Measurements from ENCODE around the gene ATP2C2. TPM values are rescaled to one million over a fixed set of nuclear protein-coding genes. Genes with fewer than 3 reads are reported as not detected.

The ATP2C2 gene
- polyA plus RNA-seq, 1 of the 3 experiments (the other 2 are of a cell fraction) = 0.33 TPM

- Histone ChIP-seq H3K9me2 (no peaks in the 10 kb centered on the region), H4K20me1 (ENCODE audit: insufficient read depth) (no peaks in the 10 kb centered on the region), H3K79me2 (ENCODE audit: insufficient read depth) (no peaks in the 10 kb centered on the region), H3K36me3 (replicated peaks in 1 of 2; ENCODE audit: control insufficient read depth in 1 of 2, insufficient read depth in 2 of 2, low read length in 1 of 2) (peaks cover 1 to 7% of the 10 kb centered on the region in 2 experiments), H3K27me3 (ENCODE audit: insufficient read depth) (no peaks in the 10 kb centered on the region), H3K9me3 (no peaks in the 10 kb centered on the region), H2AFZ (ENCODE audit: low read depth) (no peak overlapping the region), H3K4me3 (ENCODE audit: low read depth in 2 of 2, low read length in 1 of 2) (no peak overlapping the region), H3K4me2 (no peak overlapping the region), H3K9ac (no peak overlapping the region), H3K27ac (ENCODE audit: low read depth in 2 of 2, low read length in 1 of 2) (no peak overlapping the region), H3F3A (replicated peaks; ENCODE audit: insufficient read depth) (no peaks in the 10 kb centered on the region), H3K4me1 (ENCODE audit: control insufficient read depth in 1 of 2, insufficient read depth in 2 of 2, low read depth in 1 of 2, low read length in 1 of 2) (no peaks in the 10 kb centered on the region; a peak in 1 of 4 replicates)
- no peak for TF ChIP-seq YY1 (IDR thresholded peaks at IDR 0.05; ENCODE audit: low read depth)
- no peak for TF ChIP-seq CTCF (IDR thresholded peaks at IDR 0.05)
- TF ChIP-seq TEAD4 (IDR thresholded peaks at IDR 0.05; ENCODE audit: borderline replicate concordance, insufficient read depth) = no peak
- TF ChIP-seq, protein P1, sequence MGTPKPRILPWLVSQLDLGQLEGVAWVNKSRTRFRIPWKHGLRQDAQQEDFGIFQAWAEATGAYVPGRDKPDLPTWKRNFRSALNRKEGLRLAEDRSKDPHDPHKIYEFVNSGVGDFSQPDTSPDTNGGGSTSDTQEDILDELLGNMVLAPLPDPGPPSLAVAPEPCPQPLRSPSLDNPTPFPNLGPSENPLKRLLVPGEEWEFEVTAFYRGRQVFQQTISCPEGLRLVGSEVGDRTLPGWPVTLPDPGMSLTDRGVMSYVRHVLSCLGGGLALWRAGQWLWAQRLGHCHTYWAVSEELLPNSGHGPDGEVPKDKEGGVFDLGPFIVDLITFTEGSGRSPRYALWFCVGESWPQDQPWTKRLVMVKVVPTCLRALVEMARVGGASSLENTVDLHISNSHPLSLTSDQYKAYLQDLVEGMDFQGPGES (IDR thresholded peaks at IDR 0.05; ENCODE audit: low read depth, low read length) = no peak
- no peak for TF ChIP-seq FOSL2 (IDR thresholded peaks at IDR 0.05; ENCODE audit: borderline replicate concordance, low read depth)
- no peak for TF ChIP-seq CHD2 (IDR thresholded peaks at IDR 0.05; ENCODE audit: low read length, partially characterized antibody)
- no peak for TF ChIP-seq TAF1 (IDR thresholded peaks at IDR 0.05; ENCODE audit: borderline replicate concordance, low read depth, low read length)
- TF ChIP-seq RFX5 (IDR thresholded peaks at IDR 0.05; ENCODE audit: low read length) = no peak
- no peak for TF ChIP-seq RAD21 (IDR thresholded peaks at IDR 0.05; ENCODE audit: low read length)
- TF ChIP-seq MXI1 (IDR thresholded peaks at IDR 0.05; ENCODE audit: low read depth, low read length) = no peak
- no peak for TF ChIP-seq FOXM1 (IDR thresholded peaks at IDR 0.05; ENCODE audit: low read depth)
- TF ChIP-seq MEF2A (IDR thresholded peaks at IDR 0.05; ENCODE audit: borderline replicate concordance, low read depth) = no peak
- DNase-seq = no peak
- ChIA-PET POLR2A (no interaction called here), CTCF (no interaction called here)
- WGBS (ENCODE audit: low lambda C conversion rate) = 86% methylated on average over 10 of the region's 14 CpGs
Observed at GRCh38 chr16:84459941-84460405, 91.6 kb downstream of the ATP2C2 start.

DNA sequence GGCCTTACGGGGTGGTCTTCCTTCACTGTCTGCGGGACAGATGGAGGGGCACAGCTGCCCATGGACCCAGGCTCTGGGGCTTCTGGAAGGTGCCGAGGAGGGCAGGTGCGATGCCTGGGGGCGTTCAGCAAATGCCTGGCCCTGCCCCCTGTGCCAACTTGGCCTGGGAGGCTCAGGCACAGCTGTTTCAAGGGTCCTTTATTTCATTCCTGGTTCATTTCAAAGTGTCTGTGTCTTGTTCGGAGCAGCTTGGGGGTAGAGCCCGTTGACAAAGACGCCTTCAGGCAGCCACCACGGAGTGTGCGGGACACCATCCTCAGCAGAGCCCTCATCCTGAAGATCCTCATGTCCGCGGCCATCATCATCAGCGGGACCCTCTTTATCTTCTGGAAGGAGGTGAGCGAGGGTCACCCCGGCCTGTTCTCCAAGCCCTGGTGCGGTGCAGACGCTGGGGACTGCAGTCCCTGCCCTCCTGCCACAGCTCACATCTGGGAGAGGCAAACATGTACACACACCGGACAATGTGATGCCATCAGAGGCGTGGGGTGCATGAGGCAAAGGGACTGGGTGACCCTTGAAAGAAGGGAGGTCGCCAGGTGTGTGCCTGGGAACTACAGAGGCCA lies 92.2 kb downstream of the ATP2C2 start:
- DNase-seq = no peak
- H3K79me2 ChIP-seq (ENCODE audit: insufficient read depth) = no peaks in the 10 kb centered on the region
- ChIA-PET POLR2A (no interaction called here), CTCF (interaction anchor here (1.3 kb wide), 1 partner anchor 22 kb away, joined by 3 read pairs; no protein-coding TSS in a partner anchor)
- no peak overlapping the region for H3K27ac ChIP-seq (ENCODE audit: low read depth in 2 of 2, low read length in 1 of 2)
- no peak overlapping the region for H3K4me2 ChIP-seq
- no peaks in the 10 kb centered on the region for H3K9me2 ChIP-seq
- H4K20me1 ChIP-seq (ENCODE audit: insufficient read depth) = no peaks in the 10 kb centered on the region
- no peaks in the 10 kb centered on the region for H3K9me3 ChIP-seq
- TF ChIP-seq NRF1 (IDR thresholded peaks at IDR 0.05; ENCODE audit: low read depth, low read length) (no peak), CTCF (IDR thresholded peaks at IDR 0.05) (no peak), RXRA (IDR thresholded peaks at IDR 0.05; ENCODE audit: borderline replicate concordance, low read depth) (no peak)
- TF ChIP-seq, protein P1 (IDR thresholded peaks at IDR 0.05; ENCODE audit: low read depth, low read length) = no peak
- TF ChIP-seq, protein P2, sequence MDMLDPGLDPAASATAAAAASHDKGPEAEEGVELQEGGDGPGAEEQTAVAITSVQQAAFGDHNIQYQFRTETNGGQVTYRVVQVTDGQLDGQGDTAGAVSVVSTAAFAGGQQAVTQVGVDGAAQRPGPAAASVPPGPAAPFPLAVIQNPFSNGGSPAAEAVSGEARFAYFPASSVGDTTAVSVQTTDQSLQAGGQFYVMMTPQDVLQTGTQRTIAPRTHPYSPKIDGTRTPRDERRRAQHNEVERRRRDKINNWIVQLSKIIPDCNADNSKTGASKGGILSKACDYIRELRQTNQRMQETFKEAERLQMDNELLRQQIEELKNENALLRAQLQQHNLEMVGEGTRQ (IDR thresholded peaks at IDR 0.05; ENCODE audit: borderline replicate concordance, low read depth, low read length) = no peak
- H3K9ac ChIP-seq = no peak overlapping the region
- H3K27me3 ChIP-seq (ENCODE audit: insufficient read depth) = no peaks in the 10 kb centered on the region
- H3F3A ChIP-seq (replicated peaks; ENCODE audit: insufficient read depth) = no peaks in the 10 kb centered on the region
- no peak overlapping the region for H2AFZ ChIP-seq (ENCODE audit: low read depth)
- H3K4me1 ChIP-seq (ENCODE audit: control insufficient read depth in 1 of 2, insufficient read depth in 2 of 2, low read depth in 1 of 2, low read length in 1 of 2) = no peaks in the 10 kb centered on the region; a peak in 1 of 4 replicates
- H3K36me3 ChIP-seq (replicated peaks in 1 of 2; ENCODE audit: control insufficient read depth in 1 of 2, insufficient read depth in 2 of 2, low read length in 1 of 2) = peaks cover 4 to 9% of the 10 kb centered on the region in 2 experiments
- H3K4me3 ChIP-seq (ENCODE audit: low read depth in 2 of 2, low read length in 1 of 2) = no peak overlapping the region
- 87% methylated on average over 19 of the region's 20 CpGs for WGBS (ENCODE audit: low lambda C conversion rate)

Measured in SK-N-SH (cell line).